PC-3 (cell line): ENCODE data around the gene DQX1. TPM values are rescaled to one million over a fixed set of nuclear protein-coding genes. Genes with fewer than 3 reads are reported as not detected.

Experiments
- ATAC-seq: fragments of 200-7000 bp; cut with Tn5 transposase; 2 replicates; pipeline ENCODE4 v1.9.1; 2020; ENCODE audit warnings: mild to moderate bottlenecking, moderate library complexity
- BruUV-seq: library from RNA; stranded (reverse); fragments of 400-500 nt; replicated peaks from 2 replicates; lab custom pipeline; 2021; lab: Mats Ljungman, UMichigan
- CTCF ChIA-PET: fragments of 300-600 bp; sonication (Branson Sonifier 250); formaldehyde crosslinking; loops from one replicate; lab custom pipeline; 2022; ENCODE audit warnings: antibody characterized with exemption; lab: Charles Lee
- POLR2A ChIA-PET: fragments of 300-600 bp; sonication (Branson Sonifier 250); formaldehyde crosslinking; loops from one replicate; lab custom pipeline; 2022; ENCODE audit warnings: antibody characterized with exemption; ENCODE audit not compliant: unreplicated experiment; lab: Charles Lee
- DNase-seq: peaks from one replicate; pipeline ENCODE4 v3.0.0-alpha.2; 2015
- H2AFZ ChIP-seq: fragments of 300-600 bp; sonication (generic); 2 replicates; pipeline ENCODE4 v1.6.0; 2016; ENCODE audit warnings: antibody characterized with exemption, low read length
- H3F3A ChIP-seq: fragments of 300-600 bp; sonication (generic); one replicate; pipeline ENCODE4 v1.6.0; 2017; ENCODE audit warnings: antibody characterized with exemption, low read length, control low read depth, mild to moderate bottlenecking; ENCODE audit not compliant: unreplicated experiment
- H3K27ac ChIP-seq: fragments of 300-600 bp; sonication (generic); 2 replicates; pipeline ENCODE4 v1.5.1; 2016; ENCODE audit warnings: mild to moderate bottlenecking, low read length
- H3K27me3 ChIP-seq: fragments of 300-600 bp; sonication (generic); 2 replicates; pipeline ENCODE4 v1.6.1; 2016; ENCODE audit warnings: low read length, mixed read lengths
- H3K36me3 ChIP-seq: fragments of 300-600 bp; sonication (generic); 2 replicates; pipeline ENCODE4 v1.6.1; 2016; ENCODE audit warnings: low read depth, mixed run types, low read length, mixed read lengths
- H3K4me1 ChIP-seq: fragments of 300-600 bp; sonication (generic); 2 replicates; pipeline ENCODE4 v1.5.1; 2016; ENCODE audit warnings: low read length; ENCODE audit not compliant: insufficient read depth
- H3K4me2 ChIP-seq: fragments of 300-600 bp; sonication (generic); 2 replicates; pipeline ENCODE4 v1.6.0; 2016; ENCODE audit warnings: low read length
- H3K4me3 ChIP-seq: fragments of 300-600 bp; sonication (generic); 2 replicates; pipeline ENCODE4 v1.5.1; 2016; ENCODE audit warnings: mild to moderate bottlenecking, low read length, mixed read lengths
- H3K79me2 ChIP-seq: fragments of 300-600 bp; sonication (generic); 2 replicates; pipeline ENCODE4 v1.6.1; 2017; ENCODE audit warnings: low read length, mixed read lengths
- H3K9ac ChIP-seq: fragments of 300-600 bp; sonication (generic); 2 replicates; pipeline ENCODE4 v1.6.0; 2016; ENCODE audit warnings: mild to moderate bottlenecking, low read length
- H3K9me2 ChIP-seq: fragments of 300-600 bp; sonication (generic); replicated peaks from 2 replicates; pipeline ENCODE4 v1.6.1; 2016; ENCODE audit warnings: mixed run types, low read length, mixed read lengths
- H3K9me3 ChIP-seq: fragments of 300-600 bp; sonication (generic); 2 replicates; pipeline ENCODE4 v1.6.1; 2016; ENCODE audit warnings: low read length, mixed read lengths
- H4K20me1 ChIP-seq: fragments of 300-600 bp; sonication (generic); 2 replicates; pipeline ENCODE4 v1.6.1; 2016; ENCODE audit warnings: low read length, mixed read lengths
- EZH2 ChIP-seq: fragments of 300-600 bp; sonication (generic); IDR thresholded peaks from one replicate; pipeline ENCODE4 v1.6.1; 2017; ENCODE audit warnings: antibody characterized with exemption, mild to moderate bottlenecking, low read length; ENCODE audit not compliant: unreplicated experiment
- EZH2phosphoT487 ChIP-seq: fragments of 300-600 bp; sonication (generic); IDR thresholded peaks from 2 replicates; pipeline ENCODE4 v1.6.1; 2018; ENCODE audit warnings: mild to moderate bottlenecking, antibody characterized with exemption, low read length, borderline replicate concordance
- intact Hi-C: fragments of 100-400 bp; cut with micrococcal nuclease; formaldehyde crosslinking; loops from 2 replicates; pipeline ENCODE4 v1.9.0; 2023
- total RNA-seq: library from RNA; depleted of rRNA; stranded (reverse); fragments of >200 nt; gene quantifications from 2 replicates; pipeline ENCODE4 v1.2.3, GENCODE V29; 2014
- TF ChIP-seq, protein P1 (sequence below): fragments of 300-600 bp; sonication (generic); conservative IDR thresholded peaks from 2 replicates; pipeline ENCODE4 v1.5.1; 2017; ENCODE audit warnings: antibody characterized with exemption, low read depth, mild to moderate bottlenecking, low read length

DQX1 gene
- total RNA-seq, 1 experiment from 2014 or later = 0.07 TPM

DNA sequence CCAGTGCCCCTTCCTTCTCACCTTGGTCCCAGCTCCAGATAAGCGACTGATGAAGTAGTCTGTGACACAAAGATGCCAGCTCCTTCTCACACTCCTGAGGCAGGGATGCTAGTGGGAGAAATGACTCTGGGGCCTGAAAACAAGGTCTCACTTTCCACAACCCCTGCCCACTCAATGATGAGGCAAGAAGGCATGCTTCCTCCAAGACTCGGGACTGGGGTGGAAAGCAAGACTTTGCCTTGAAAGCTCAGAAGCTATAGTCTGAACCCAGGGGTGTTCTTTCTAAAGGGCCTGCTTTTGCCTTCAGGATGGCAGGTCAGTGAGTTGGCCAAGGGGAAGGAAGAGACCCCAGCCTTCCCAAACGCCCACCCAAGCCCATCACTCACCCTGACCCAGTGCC lies 44.6 kb downstream of the DQX1 start:
- BruUV-seq = no TSS peak
- no peak overlapping the region for H3K27ac ChIP-seq
- H3K4me3 ChIP-seq = peak overlapping the region; percentile 84
- no peaks in the 10 kb centered on the region for H4K20me1 ChIP-seq
- TF ChIP-seq, protein P1, sequence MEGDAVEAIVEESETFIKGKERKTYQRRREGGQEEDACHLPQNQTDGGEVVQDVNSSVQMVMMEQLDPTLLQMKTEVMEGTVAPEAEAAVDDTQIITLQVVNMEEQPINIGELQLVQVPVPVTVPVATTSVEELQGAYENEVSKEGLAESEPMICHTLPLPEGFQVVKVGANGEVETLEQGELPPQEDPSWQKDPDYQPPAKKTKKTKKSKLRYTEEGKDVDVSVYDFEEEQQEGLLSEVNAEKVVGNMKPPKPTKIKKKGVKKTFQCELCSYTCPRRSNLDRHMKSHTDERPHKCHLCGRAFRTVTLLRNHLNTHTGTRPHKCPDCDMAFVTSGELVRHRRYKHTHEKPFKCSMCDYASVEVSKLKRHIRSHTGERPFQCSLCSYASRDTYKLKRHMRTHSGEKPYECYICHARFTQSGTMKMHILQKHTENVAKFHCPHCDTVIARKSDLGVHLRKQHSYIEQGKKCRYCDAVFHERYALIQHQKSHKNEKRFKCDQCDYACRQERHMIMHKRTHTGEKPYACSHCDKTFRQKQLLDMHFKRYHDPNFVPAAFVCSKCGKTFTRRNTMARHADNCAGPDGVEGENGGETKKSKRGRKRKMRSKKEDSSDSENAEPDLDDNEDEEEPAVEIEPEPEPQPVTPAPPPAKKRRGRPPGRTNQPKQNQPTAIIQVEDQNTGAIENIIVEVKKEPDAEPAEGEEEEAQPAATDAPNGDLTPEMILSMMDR = no peak
- TF ChIP-seq EZH2phosphoT487 = no peak
- no peak for TF ChIP-seq EZH2
- no peaks in the 10 kb centered on the region for H3K9me2 ChIP-seq
- H3K9me3 ChIP-seq = no peaks in the 10 kb centered on the region
- H3K4me2 ChIP-seq = peak overlapping the region; percentile 91
- POLR2A ChIA-PET = interaction anchor here (0.6 kb wide), 1 partner anchor 25 kb away, joined by 6 read pairs; no protein-coding TSS in a partner anchor
- peak overlapping the region; percentile 84 for H3K9ac ChIP-seq
- H3K79me2 ChIP-seq = peaks cover 50% of the 10 kb centered on the region
- H3K36me3 ChIP-seq = peaks cover 5% of the 10 kb centered on the region; the same call in 1 of the 2 replicates
- no peak for ATAC-seq
- intact Hi-C loops = no loop called here
- H3F3A ChIP-seq = no peaks in the 10 kb centered on the region
- peaks cover 20% of the 10 kb centered on the region for H3K4me1 ChIP-seq
- no peaks in the 10 kb centered on the region for H3K27me3 ChIP-seq
- CTCF ChIA-PET = no interaction called here
- DNase-seq = no peak
- H2AFZ ChIP-seq = no peak overlapping the region; the same call in 1 of the 2 replicates

DNA sequence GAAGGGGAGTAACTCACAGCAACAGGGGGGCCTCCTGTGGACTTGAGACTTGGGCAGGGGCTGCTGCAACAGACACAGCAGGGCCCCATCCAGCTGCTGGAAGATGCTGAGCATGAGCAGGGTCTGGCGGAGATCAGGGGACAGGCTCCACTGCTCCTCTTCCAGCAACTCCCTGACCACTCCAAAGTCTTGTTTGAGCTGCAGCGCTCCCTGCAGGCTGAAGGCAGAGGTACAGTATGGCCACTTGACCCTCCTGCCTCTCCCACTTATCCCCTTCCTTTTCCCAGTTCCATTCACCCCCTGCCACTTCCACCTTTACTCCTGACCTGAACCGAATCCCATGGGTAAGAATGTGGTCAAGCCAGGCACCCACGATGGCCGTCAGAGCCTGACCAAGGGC lies 51.1 kb downstream of the DQX1 start:
- no peak for DNase-seq
- Histone ChIP-seq H3K9ac (no peak overlapping the region), H3K4me1 (peaks cover 14% of the 10 kb centered on the region), H3K79me2 (peaks cover 17% of the 10 kb centered on the region), H3K4me3 (no peak overlapping the region), H3K4me2 (no peak overlapping the region), H2AFZ (no peak overlapping the region), H3K27me3 (no peaks in the 10 kb centered on the region), H3K9me2 (no peaks in the 10 kb centered on the region), H3F3A (peaks cover 10% of the 10 kb centered on the region), H3K9me3 (no peaks in the 10 kb centered on the region), H4K20me1 (no peaks in the 10 kb centered on the region), H3K36me3 (peaks cover 13% of the 10 kb centered on the region), H3K27ac (no peak overlapping the region)
- ChIA-PET CTCF (no interaction called here), POLR2A (no interaction called here)
- no peak for TF ChIP-seq EZH2
- TF ChIP-seq, protein P1 = peak; percentile 51
- intact Hi-C loops = no loop called here
- BruUV-seq = no TSS peak
- no peak for ATAC-seq

DNA sequence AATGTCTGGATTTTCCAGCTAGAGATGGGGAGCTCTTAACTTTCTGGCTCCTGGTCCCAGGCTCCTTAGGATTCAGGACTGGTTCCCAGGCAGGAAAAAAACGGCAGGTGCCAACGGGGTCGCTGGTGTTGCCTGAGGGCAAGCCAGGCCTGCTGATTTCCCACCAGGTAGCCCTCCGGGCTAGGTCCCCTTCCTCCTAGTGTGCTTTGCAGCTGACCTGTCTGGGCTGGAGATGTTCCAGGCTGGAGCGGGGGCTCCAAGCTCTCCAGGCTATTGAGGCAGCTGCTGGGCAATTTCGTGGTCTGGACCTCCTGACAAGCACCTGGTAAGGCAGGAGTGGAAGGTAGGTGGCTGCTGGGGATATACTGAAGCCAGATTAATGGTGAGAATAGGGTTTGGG lies 51.5 kb downstream of the DQX1 start:
- peaks cover 13% of the 10 kb centered on the region for H3K79me2 ChIP-seq
- H3K9ac ChIP-seq = no peak overlapping the region
- peaks cover 14% of the 10 kb centered on the region for H3K4me1 ChIP-seq
- H3K9me3 ChIP-seq = no peaks in the 10 kb centered on the region
- BruUV-seq = no TSS peak
- no peaks in the 10 kb centered on the region for H3K9me2 ChIP-seq
- H3K27ac ChIP-seq = no peak overlapping the region
- peaks cover 10% of the 10 kb centered on the region for H3F3A ChIP-seq
- no peak for ATAC-seq
- TF ChIP-seq EZH2phosphoT487 (no peak), EZH2 (no peak)
- TF ChIP-seq, protein P1 = no peak
- H3K4me3 ChIP-seq = no peak overlapping the region
- H2AFZ ChIP-seq = no peak overlapping the region
- H3K27me3 ChIP-seq = no peaks in the 10 kb centered on the region
- DNase-seq = no peak
- intact Hi-C loops = no loop called here
- POLR2A ChIA-PET = interaction anchor here (0.6 kb wide), 1 partner anchor 34 kb away, joined by 19 read pairs; no protein-coding TSS in a partner anchor
- no peak overlapping the region for H3K4me2 ChIP-seq
- CTCF ChIA-PET = interaction anchor here (0.7 kb wide), 1 partner anchor 40 kb away, joined by 7 read pairs; no protein-coding TSS in a partner anchor
- no peaks in the 10 kb centered on the region for H4K20me1 ChIP-seq
- H3K36me3 ChIP-seq = peaks cover 13% of the 10 kb centered on the region
